Nephron (organoid): ENCODE data around the gene NOL4L.
A peak's percentile ranks its signal among the peaks of the same experiment; 100 is the strongest.

ENCODE experiments used
- H3K27ac Mint-ChIP-seq, 3 experiments: 2 replicates each; pipeline ENCODE4 v1.8.0; 2020; ENCODE audit warnings: mixed read lengths in 3 of 3, mild to moderate bottlenecking in 2 of 3, moderate library complexity in 1 of 3
- H3K27me3 Mint-ChIP-seq: 2 replicates; pipeline ENCODE4 v1.8.0; 2021; ENCODE audit warnings: low read depth, mild to moderate bottlenecking, moderate library complexity, mixed read lengths
- H3K36me3 Mint-ChIP-seq: 2 replicates; pipeline ENCODE4 v1.8.0; 2020; ENCODE audit warnings: low read depth, mixed read lengths
- H3K4me1 Mint-ChIP-seq: 2 replicates; pipeline ENCODE4 v1.8.0; 2020; ENCODE audit warnings: mixed read lengths
- H3K4me3 Mint-ChIP-seq, 3 experiments: 2 replicates each; pipeline ENCODE4 v1.8.0; 2020; ENCODE audit warnings: mild to moderate bottlenecking in 3 of 3, mixed read lengths in 3 of 3, moderate library complexity in 2 of 3
- H3K9me3 Mint-ChIP-seq: 2 replicates; pipeline ENCODE4 v1.8.0; 2020; ENCODE audit warnings: mixed read lengths
- CTCF ChIP-seq, 3 experiments: fragments of 200-600 bp; sonication (generic); IDR thresholded peaks; one replicate each; pipeline ENCODE4 v1.5.0; 2021; ENCODE audit warnings: antibody characterized with exemption in 3 of 3; ENCODE audit not compliant: unreplicated experiment in 3 of 3

Gene NOL4L

GRCh38 chr20:32527447-32528055 is 57.6 kb downstream of the NOL4L start:
- peaks cover 11% of the 10 kb centered on the region for H3K36me3 Mint-ChIP-seq
- no peaks in the 10 kb centered on the region for H3K9me3 Mint-ChIP-seq
- H3K4me3 Mint-ChIP-seq, result no peak overlapping the region
- H3K4me1 Mint-ChIP-seq, result peaks cover 55% of the 10 kb centered on the region
- H3K27me3 Mint-ChIP-seq, result peaks cover 8% of the 10 kb centered on the region
- no peak for TF ChIP-seq CTCF (IDR thresholded peaks at IDR 0.05; ENCODE audit: unreplicated experiment in 3 of 3)
- peak overlapping the region; percentile 37 to 75 (median 73) for H3K27ac Mint-ChIP-seq

DNA sequence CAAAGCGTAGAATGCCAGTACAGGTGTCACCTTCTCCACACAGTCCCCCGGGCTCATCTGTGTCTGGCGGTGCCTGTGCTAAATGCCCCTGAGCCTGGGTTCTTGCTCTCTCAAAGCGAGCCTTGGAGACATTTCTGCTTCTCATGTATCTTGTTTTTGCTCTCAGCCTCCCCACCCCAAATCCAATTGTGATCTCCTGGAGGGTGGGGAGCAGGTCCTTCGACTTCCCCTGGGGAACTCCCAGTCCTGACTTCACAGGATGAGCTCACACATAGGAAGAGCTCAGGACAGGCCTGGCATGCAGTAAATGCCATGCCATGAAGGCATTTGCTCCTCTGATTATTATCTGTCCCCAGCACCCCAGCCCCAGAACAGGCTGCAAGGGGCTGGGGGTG is 58.1 kb downstream of the NOL4L start:
- H3K4me3 Mint-ChIP-seq, result no peak overlapping the region
- no peaks in the 10 kb centered on the region for H3K9me3 Mint-ChIP-seq
- no peak for TF ChIP-seq CTCF (IDR thresholded peaks at IDR 0.05; ENCODE audit: unreplicated experiment in 3 of 3)
- peaks cover 11% of the 10 kb centered on the region for H3K36me3 Mint-ChIP-seq
- peak overlapping the region; percentile 37 to 75 (median 73) for H3K27ac Mint-ChIP-seq
- peaks cover 12% of the 10 kb centered on the region for H3K27me3 Mint-ChIP-seq
- H3K4me1 Mint-ChIP-seq, result peaks cover 60% of the 10 kb centered on the region

DNA sequence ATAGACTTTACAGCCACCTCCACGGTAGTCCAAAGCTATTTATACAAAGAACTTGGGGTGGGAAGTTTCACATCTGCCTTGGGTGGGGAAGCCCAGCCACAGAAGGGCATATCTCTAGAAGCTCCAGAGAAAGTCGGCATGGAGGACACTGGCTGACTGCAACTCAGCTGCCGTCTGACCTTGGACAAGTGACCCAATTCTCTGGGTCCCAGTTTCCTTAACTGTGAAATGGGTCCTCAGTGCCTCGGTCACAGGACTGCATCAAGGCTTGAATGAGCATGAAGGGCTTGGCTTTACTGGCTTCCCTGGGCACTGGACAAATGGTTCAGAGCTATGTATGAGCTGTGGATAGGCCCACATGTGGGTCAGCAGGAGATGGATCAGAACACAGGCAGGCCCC is 58.6 kb downstream of the NOL4L start:
- Mint-ChIP-seq H3K4me1 (peaks cover 65% of the 10 kb centered on the region), H3K27me3 (peaks cover 12% of the 10 kb centered on the region)

GRCh38 chr20:32526125-32526524 is 59.0 kb downstream of the NOL4L start:
- H3K4me1 Mint-ChIP-seq, result peaks cover 69% of the 10 kb centered on the region
- H3K9me3 Mint-ChIP-seq, result no peaks in the 10 kb centered on the region
- no peak overlapping the region for H3K4me3 Mint-ChIP-seq
- peaks cover 12% of the 10 kb centered on the region for H3K27me3 Mint-ChIP-seq
- H3K36me3 Mint-ChIP-seq, result peaks cover 11% of the 10 kb centered on the region
- peak overlapping the region in 1 of 3 experiments; percentile 8 for H3K27ac Mint-ChIP-seq
- no peak for TF ChIP-seq CTCF (IDR thresholded peaks at IDR 0.05; ENCODE audit: unreplicated experiment in 3 of 3)

More for the DNA sequence above, 58.6 kb downstream of the NOL4L start:
- peak overlapping the region in 1 of 3 experiments; percentile 8 for H3K27ac Mint-ChIP-seq
- no peak overlapping the region for H3K4me3 Mint-ChIP-seq
- H3K36me3 Mint-ChIP-seq, result peaks cover 11% of the 10 kb centered on the region
- no peaks in the 10 kb centered on the region for H3K9me3 Mint-ChIP-seq
- TF ChIP-seq CTCF (IDR thresholded peaks at IDR 0.05; ENCODE audit: unreplicated experiment in 3 of 3), result no peak

DNA sequence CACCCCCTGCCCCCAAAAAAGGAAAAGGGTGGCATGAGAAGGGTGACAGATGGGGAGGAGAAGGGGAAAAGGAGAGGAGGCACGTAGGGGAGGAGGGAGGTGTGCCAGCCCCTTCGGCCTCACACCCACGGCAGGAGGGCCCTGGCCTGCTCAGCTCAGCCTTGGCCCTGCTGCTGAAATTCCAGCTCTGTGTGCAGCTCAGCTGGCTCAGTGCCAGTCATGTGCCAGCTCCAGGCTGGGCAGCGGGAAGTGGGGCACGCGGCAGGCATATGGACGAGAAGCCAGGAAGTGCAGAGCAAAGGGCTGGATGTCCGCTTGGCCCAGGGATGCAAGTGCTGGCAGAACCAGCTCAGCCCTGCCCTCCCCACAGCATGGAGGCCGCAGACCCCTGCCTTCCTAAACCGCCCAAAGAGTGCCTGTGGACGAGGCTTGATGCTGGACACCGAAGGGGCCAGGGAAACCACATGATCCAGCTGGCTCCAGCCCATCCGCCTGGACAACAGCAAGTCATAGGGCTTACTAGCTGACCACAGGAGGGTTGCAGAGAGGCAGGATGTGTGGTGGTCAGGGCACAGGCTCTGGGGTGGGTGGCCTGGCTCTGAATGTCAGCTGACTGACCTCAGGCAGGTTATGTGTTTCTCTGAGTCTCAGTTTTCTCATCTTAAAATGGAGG is 60.2 kb downstream of the NOL4L start:
- no peak overlapping the region for H3K4me3 Mint-ChIP-seq
- TF ChIP-seq CTCF (IDR thresholded peaks at IDR 0.05; ENCODE audit: unreplicated experiment in 3 of 3), result no peak
- H3K36me3 Mint-ChIP-seq, result peaks cover 11% of the 10 kb centered on the region
- no peak overlapping the region for H3K27ac Mint-ChIP-seq
- H3K27me3 Mint-ChIP-seq, result peaks cover 12% of the 10 kb centered on the region
- no peaks in the 10 kb centered on the region for H3K9me3 Mint-ChIP-seq
- H3K4me1 Mint-ChIP-seq, result peaks cover 79% of the 10 kb centered on the region
